ENCODE results near the gene VTI1A. TPM values are rescaled to one million over a fixed set of nuclear protein-coding genes. Genes with fewer than 3 reads are reported as not detected.

The VTI1A gene
- total RNA-seq, 1 experiment from 2014 or later, result 22.0 TPM

DNA sequence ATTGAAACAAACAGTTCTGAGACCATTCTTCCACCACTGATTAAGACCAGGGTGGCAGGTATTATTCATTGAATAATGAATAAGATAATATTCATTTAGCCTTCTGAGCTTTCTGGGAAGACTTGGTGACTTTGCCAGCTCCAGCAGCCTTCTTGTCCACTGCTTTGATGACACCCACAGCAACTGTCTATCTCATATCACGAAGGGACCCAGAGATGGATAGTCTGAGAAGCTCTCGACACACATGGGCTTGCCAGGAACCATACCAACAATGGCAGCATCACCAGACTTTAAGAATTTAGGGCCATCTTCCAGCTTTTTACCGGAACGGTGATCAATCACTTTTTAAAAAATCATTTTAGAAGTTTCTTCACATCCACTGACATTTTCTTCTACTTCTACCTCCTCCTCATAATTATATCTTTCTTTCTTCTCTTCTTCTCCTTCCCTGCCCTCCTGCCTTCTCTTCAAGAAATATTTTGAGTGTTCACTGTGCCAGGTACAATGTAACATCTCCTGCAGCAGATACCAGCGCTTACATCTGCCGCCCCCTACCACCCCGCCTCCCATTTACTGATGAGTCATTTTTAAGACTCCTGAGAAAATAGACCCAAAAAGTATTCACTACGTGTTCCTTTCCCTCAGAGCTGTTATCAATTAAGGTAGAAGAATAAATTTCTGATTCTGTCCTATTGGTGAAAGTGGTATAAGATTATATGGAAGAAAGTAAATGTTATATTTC, 101.7 kb downstream of the VTI1A start:
- Histone ChIP-seq H4K91ac (ENCODE audit: insufficient read length, low read depth, low read length) (no peak overlapping the region), H2AK5ac (ENCODE audit: insufficient read length, low read length) (no peak overlapping the region), H3K14ac (ENCODE audit: insufficient read depth, low read length) (no peak overlapping the region), H2AFZ (ENCODE audit: low read length) (no peak overlapping the region), H2BK5ac (ENCODE audit: insufficient read length, low read length) (no peak overlapping the region), H3K23me2 (ENCODE audit: insufficient read length, low read depth, low read length, poor library complexity, severe bottlenecking) (no peaks in the 10 kb centered on the region), H3K56ac (ENCODE audit: insufficient read length, low read depth, low read length) (no peak overlapping the region), H3K9ac (ENCODE audit: extremely low read depth, insufficient read length, low read length) (no peak overlapping the region), H3K4me1 (ENCODE audit: insufficient read depth, low read length) (no peaks in the 10 kb centered on the region), H3T11ph (ENCODE audit: low read length) (no peak overlapping the region), H3K79me2 (ENCODE audit: insufficient read depth, low read length) (no peaks in the 10 kb centered on the region), H4K8ac (replicated peaks; ENCODE audit: insufficient read length, low read depth, low read length) (no peak overlapping the region), H3K18ac (ENCODE audit: insufficient read length, low read depth, low read length) (no peak overlapping the region), H4K20me1 (ENCODE audit: control insufficient read depth, insufficient read depth, insufficient read length) (no peaks in the 10 kb centered on the region), H2BK120ac (ENCODE audit: low read depth, low read length, poor library complexity, severe bottlenecking) (no peak overlapping the region), H4K5ac (ENCODE audit: insufficient read length, low read depth, low read length) (no peak overlapping the region), H3K4ac (ENCODE audit: low read depth, low read length) (no peak overlapping the region), H3K27me3 (ENCODE audit: insufficient read depth, low read length) (no peaks in the 10 kb centered on the region), H3K27ac (ENCODE audit: insufficient read length, low read depth, low read length) (no peak overlapping the region), H3K79me1 (ENCODE audit: insufficient read depth, low read depth, low read length, poor library complexity, severe bottlenecking) (no peaks in the 10 kb centered on the region), H3K23ac (ENCODE audit: insufficient read length, low read depth, low read length) (no peak overlapping the region), H2BK20ac (ENCODE audit: low read depth, low read length, poor library complexity, severe bottlenecking) (no peak overlapping the region), H3K9me3 (ENCODE audit: control insufficient read depth, low read depth, low read length) (no peaks in the 10 kb centered on the region), H2BK15ac (ENCODE audit: low read depth, low read length) (no peak overlapping the region), H3K4me2 (ENCODE audit: insufficient read depth, insufficient read length, low read length) (no peak overlapping the region), H2BK12ac (ENCODE audit: insufficient read length, low read depth, low read length) (no peak overlapping the region)
- Mint-ChIP-seq H3K9me3 (peaks cover 3% of the 10 kb centered on the region in 2 experiments; a peak in 3 of 5 replicates), H3K36me3 (ENCODE audit: insufficient read depth in 1 of 3, low read depth in 3 of 3) (peaks cover 1 to 3% (median 3%) of the 10 kb centered on the region in 3 experiments; a peak in 4 of 7 replicates), H3K27ac (peak overlapping the region in 2 of 3 experiments; percentile 41 to 58; a peak in 2 of 7 replicates), H3K27me3 (ENCODE audit: low read depth) (no peaks in the 10 kb centered on the region; the same call in 1 of the 2 replicates), H3K4me1 (peaks cover 4 to 5% of the 10 kb centered on the region in 2 experiments; a peak in 3 of 4 replicates), H3K4me3 (no peak overlapping the region)
- TF ChIP-seq CTCF (conservative IDR thresholded peaks at IDR 0.05), result no peak
- WGBS (ENCODE audit: extremely low coverage, insufficient read length, low lambda C conversion rate), result no CpG with 5 or more reads among the region's 8 CpGs
- no peak for DNase-seq

Data from H9 (cell line).